Body of pancreas (tissue), 4 donors: Measurements from ENCODE around the gene ANKRD28.

ENCODE experiments used
- POLR2A ChIP-seq, 3 donors: fragments of 450-650 bp; IDR thresholded peaks; one replicate each; pipeline ENCODE4 v1.6.1; 2016; ENCODE audit warnings: antibody characterized with exemption in 3 of 3, mild to moderate bottlenecking in 2 of 3
- TF ChIP-seq, protein P1 (sequence below), 7 experiments: fragments of 450-650 bp in 4 of 7; fragments of 200-600 bp in 3 of 7; sonication (generic) in 3 of 7; IDR thresholded peaks; one replicate each; pipeline ENCODE4 v1.5.1; 2016 to 2019; ENCODE audit warnings: antibody characterized with exemption in 7 of 7

DNA sequence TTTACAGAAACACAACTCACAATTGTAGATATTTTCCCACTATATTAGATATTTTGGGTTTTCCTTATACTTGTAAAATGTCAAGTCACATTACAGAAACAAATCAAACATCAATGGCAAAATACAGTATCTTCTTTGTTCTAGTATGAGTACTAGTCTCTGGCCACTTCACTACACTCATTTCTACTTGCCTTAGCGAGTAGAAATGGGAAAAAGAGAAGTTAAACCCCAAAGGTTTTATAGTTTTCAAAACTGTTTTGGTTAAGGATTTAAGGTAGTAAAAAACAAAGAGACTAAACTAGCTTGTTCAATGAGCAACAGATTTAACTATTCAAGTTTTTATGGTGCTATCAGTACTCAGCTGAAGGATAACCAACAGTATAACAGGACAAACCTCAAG lies 114.5 kb downstream of the ANKRD28 start:
- TF ChIP-seq, protein P1, sequence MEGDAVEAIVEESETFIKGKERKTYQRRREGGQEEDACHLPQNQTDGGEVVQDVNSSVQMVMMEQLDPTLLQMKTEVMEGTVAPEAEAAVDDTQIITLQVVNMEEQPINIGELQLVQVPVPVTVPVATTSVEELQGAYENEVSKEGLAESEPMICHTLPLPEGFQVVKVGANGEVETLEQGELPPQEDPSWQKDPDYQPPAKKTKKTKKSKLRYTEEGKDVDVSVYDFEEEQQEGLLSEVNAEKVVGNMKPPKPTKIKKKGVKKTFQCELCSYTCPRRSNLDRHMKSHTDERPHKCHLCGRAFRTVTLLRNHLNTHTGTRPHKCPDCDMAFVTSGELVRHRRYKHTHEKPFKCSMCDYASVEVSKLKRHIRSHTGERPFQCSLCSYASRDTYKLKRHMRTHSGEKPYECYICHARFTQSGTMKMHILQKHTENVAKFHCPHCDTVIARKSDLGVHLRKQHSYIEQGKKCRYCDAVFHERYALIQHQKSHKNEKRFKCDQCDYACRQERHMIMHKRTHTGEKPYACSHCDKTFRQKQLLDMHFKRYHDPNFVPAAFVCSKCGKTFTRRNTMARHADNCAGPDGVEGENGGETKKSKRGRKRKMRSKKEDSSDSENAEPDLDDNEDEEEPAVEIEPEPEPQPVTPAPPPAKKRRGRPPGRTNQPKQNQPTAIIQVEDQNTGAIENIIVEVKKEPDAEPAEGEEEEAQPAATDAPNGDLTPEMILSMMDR (IDR thresholded peaks at IDR 0.05), result no peak
- TF ChIP-seq POLR2A (IDR thresholded peaks at IDR 0.05), result no peak
